HEK293T (cell line): ENCODE data around the gene CDH4.

Experiments used
- BHLHE40 ChIP-seq: fragments of 450-650 bp; IDR thresholded peaks from 2 replicates; pipeline ENCODE4 v1.6.1; 2016; ENCODE audit warnings: mild to moderate bottlenecking, moderate library complexity, borderline replicate concordance
- ELF4 ChIP-seq: fragments of 450-650 bp; IDR thresholded peaks from 2 replicates; pipeline ENCODE4 v1.6.1; 2017; ENCODE audit warnings: antibody characterized with exemption
- FOXA1 ChIP-seq: fragments of 450-650 bp; IDR thresholded peaks from 2 replicates; pipeline ENCODE4 v1.6.1; 2016; ENCODE audit warnings: mild to moderate bottlenecking
- FOXK2 ChIP-seq: fragments of 450-650 bp; IDR thresholded peaks from 2 replicates; pipeline ENCODE4 v1.6.1; 2016; ENCODE audit warnings: mild to moderate bottlenecking
- L3MBTL2 ChIP-seq: fragments of 450-650 bp; conservative IDR thresholded peaks from 2 replicates; pipeline ENCODE4 v1.6.1; 2016; ENCODE audit warnings: mild to moderate bottlenecking
- LEF1 ChIP-seq: fragments of 450-650 bp; IDR thresholded peaks from 2 replicates; pipeline ENCODE4 v1.6.1; 2017; ENCODE audit warnings: mild to moderate bottlenecking, borderline replicate concordance
- SP1 ChIP-seq: fragments of 450-650 bp; IDR thresholded peaks from 2 replicates; pipeline ENCODE4 v1.6.1; 2017
- SUZ12 ChIP-seq: fragments of 450-650 bp; IDR thresholded peaks from 2 replicates; pipeline ENCODE4 v1.6.1; 2016; ENCODE audit warnings: mild to moderate bottlenecking
- TARDBP ChIP-seq: fragments of 450-650 bp; IDR thresholded peaks from 2 replicates; pipeline ENCODE4 v1.6.1; 2016
- ZNF384 ChIP-seq: fragments of 450-650 bp; IDR thresholded peaks from 2 replicates; pipeline ENCODE4 v1.6.1; 2016

DNA sequence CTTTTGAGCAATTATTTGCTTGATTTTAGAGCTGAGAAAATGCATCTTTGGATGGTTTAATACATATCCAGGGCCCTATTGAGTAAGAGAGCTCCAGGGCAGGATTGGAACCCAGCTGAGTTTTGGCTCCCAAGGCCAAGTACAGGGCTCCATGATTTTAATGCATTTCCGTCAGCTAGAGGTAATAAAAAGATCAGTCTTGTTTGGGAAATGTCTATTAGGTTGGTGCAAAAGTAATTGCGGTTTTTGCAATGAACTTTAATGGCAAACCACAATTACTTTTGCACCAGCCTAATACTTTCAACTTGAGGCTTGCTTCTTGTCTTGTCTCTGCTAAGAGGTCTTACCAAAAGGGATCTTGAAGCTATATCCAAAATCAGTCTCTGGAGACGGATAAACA is 29.4 kb upstream of the CDH4 start:
- TF ChIP-seq FOXA1: no peak
- TF ChIP-seq TARDBP: no peak
- no peak for TF ChIP-seq BHLHE40
- no peak for TF ChIP-seq SUZ12
- no peak for TF ChIP-seq LEF1
- no peak for TF ChIP-seq SP1
- no peak for TF ChIP-seq FOXK2
- peak; percentile 79 for TF ChIP-seq ELF4
- TF ChIP-seq L3MBTL2: no peak
- no peak for TF ChIP-seq ZNF384
